Globus pallidus (tissue), 1 donor: Measurements from ENCODE around the gene BMPR1B.

Experiments used
- DNase-seq: peaks from one replicate; pipeline ENCODE4 v3.0.0-alpha.2; 2015; ENCODE audit warnings: low spot score

BMPR1B gene

DNA sequence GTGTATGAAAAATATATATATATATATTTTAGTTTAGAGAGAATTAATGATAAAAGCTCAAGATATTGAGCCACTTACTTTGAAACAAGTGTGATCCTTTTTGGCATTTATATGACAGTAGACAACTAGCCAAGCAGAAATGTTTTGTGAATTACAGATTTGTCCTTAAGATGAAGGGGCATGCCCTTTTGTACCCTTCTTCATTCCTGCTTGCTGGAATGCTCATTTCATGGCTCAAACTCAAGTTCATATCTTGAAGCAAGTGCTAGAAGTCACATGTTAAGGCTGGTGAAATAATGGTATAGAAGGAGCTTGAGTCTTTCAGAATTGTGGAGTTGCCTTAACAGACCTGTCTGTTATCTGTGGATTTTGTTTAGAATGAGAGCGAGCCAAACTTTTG, 203.0 kb downstream of the BMPR1B start:
- DNase-seq: no peak

DNA sequence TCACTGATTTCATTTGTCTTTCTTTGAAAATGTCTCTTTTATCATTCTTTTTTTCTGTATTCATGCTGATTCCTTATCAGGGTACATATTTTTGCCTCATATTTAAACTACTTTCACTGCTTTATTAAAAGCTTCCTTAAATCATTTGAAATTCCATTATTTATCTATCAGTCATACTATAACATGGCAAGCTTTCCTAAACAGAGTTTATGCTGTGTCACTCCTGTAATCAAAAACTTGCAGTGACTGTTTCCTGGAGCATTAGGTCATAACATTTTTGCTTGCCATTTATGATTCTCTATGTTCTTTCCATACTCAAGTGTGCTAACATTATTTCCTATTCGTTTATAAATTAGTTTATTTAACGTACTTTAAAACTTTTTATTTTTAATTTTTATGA, 203.7 kb downstream of the BMPR1B start:
- DNase-seq: no peak

DNA sequence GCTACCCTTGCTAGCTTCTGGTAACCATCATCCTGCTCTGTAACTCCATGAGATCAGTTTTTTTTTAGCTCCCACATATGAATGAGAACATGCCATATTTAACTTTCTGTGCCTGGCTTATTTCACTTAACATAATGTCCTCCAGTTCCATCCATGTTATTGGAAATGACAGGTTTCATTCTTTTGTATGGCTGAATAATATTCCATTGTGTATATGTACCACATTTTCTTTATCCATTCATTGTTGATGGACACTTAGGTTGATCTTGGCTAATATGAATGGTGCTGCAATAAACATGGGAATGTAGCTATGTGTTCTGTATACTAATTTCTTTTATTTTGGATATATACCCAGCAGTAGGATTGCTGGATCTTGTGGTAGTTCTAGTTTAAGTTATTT, 204.7 kb downstream of the BMPR1B start:
- DNase-seq: no peak

DNA sequence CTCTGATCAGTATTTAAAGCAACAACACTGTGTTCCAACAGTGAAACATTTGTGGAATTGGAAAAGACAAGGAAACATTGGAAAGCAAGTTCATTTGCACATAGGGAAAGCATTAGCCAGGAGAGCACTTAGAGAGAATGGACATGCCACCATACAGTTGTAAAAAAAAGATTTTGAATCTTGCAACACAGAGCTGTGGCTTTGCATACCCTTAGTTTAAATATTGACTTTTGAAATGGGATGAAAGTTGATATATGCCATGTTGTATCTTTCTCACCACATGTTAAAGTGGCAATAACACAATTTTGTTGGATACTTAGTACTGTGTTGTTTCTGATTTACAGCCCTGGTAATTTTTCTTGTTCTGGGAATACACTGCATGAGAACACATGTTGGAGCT, 208.1 kb downstream of the BMPR1B start:
- DNase-seq: no peak

DNA sequence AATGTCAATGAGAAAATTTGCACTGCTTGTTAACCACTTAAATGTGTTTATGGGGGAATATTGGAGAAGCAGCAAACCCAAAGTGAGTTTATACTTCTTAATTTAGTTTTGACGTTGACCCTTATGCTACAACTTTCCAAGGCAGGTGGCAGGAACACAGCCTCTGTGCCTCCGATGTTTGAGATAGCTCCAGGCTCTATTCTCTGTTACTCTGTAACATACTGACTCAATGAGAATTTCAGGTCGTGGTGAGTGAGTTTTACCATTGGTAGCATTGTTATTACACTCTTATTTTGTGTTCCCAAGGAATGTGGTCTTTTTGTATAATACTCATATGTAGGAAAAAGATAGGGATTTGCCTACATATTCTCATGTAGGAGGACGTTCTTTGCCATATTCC, 210.7 kb downstream of the BMPR1B start:
- DNase-seq: no peak

GRCh38 chr4:94970650-94971049, 212.9 kb downstream of the BMPR1B start:
- no peak for DNase-seq

DNA sequence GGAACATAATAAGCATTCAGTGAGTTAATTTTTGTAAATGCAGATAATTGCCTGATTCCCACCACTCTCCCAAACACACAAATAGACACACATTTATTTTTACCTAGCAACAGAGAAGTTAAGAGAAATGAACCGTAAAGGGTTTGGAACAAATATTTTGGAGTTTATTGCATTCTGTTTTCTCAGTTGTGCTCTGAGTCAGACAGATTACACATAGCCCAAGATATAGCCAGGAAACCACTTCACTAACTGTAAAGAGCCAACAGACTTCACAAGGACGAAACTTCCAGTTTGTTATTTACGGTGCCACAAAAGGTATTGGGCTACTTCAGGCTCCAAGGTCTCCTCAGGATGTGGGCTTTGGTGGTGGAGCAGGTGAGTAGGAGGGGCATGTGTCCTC, 217.0 kb downstream of the BMPR1B start:
- no peak for DNase-seq

- no peak for DNase-seq
Observed at GRCh38 chr4:94976371-94977011, 218.7 kb downstream of the BMPR1B start.

DNA sequence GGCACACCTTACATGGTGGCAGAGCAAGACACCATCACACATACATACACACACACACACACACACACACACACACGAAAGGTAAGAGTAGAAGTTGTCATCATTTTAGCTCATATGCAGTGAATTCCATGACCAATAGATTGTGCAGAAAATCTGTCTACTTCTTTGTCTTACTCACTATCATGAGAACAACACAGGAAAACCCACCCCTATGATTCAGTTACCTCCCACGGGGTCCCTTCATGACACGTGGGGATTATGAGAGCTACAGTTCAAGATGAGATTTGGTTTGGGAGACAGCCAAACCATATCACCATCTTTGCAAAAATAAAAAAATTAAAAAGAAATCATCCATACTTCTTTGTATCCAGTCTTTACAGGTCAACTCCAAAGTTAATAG, 221.1 kb downstream of the BMPR1B start:
- no peak for DNase-seq

DNA sequence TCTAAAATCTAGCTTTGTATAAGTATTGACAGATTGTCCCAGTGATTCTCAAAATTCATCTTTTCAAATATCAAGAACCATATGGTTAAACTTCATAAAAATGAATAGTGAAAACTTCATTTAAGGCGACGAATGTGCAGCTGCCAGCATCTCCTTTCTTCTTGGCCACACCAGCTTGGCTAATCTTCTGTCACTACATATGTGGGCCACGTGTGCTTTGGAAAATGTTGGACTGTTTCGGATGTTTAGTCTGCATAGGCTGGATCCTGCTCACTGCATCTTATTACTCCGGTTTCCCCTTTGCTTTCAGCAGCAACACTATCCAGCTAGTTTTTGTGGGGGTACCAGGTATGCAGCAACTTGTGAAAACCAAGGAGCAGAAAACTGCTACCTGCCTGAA, 221.9 kb downstream of the BMPR1B start:
- no peak for DNase-seq

GRCh38 chr4:94995684-94996394, 238.1 kb downstream of the BMPR1B start:
- peak; percentile 38 for DNase-seq

GRCh38 chr4:95000076-95000648, 242.4 kb downstream of the BMPR1B start:
- DNase-seq: no peak

GRCh38 chr4:95004912-95005311, 247.2 kb downstream of the BMPR1B start:
- DNase-seq: no peak

- no peak for DNase-seq
Observed at GRCh38 chr4:95007998-95008397, 250.2 kb downstream of the BMPR1B start.

GRCh38 chr4:95013236-95013635, 255.5 kb downstream of the BMPR1B start:
- no peak for DNase-seq

DNA sequence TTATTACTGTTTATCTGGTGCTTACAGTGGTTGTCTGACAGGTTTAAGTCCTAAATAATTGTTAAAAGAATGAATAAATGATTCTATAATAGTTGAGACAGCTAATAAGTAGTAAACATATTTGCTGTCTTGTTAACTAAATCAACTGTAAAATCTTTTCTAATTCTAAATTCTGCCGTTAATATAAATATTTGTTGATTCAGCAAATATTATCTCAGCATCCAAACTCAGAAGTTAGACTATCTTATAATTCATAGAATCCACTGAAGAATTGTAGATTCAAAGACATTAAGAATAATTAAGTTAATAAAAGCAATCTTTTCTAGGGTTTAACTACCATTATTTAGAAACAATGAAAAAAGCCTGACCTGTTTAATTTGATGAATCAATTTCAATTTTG, 256.3 kb downstream of the BMPR1B start:
- DNase-seq: no peak

GRCh38 chr4:95017305-95018064, 259.7 kb downstream of the BMPR1B start:
- DNase-seq: no peak

DNA sequence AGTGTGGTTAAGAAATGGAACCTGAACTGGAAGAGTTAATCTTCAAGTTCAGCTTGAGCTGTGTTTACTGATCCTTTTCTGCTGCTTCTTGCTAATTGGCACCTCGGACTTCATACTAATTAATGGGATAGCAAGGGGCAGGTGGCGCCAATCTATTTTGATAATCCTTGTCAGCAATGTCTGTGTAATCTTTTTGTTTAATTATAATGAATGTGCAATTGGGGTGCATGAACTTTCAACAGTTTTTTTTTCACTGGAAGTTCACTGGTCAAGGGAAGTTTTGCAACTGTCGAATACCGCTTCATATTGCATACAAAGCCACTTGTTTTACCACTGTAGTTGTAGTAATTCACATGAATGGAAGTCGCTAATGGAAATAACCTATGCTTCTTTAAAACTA, 261.0 kb downstream of the BMPR1B start:
- DNase-seq: no peak

GRCh38 chr4:95020521-95020920, 262.8 kb downstream of the BMPR1B start:
- no peak for DNase-seq

GRCh38 chr4:95021099-95021498, 263.3 kb downstream of the BMPR1B start:
- DNase-seq: no peak

- DNase-seq: no peak
Observed at GRCh38 chr4:95023110-95023509, 265.4 kb downstream of the BMPR1B start.

- DNase-seq: no peak
Observed at GRCh38 chr4:95027905-95028618, 270.3 kb downstream of the BMPR1B start.
